ENCODE measurements around the gene MCC.

DNA sequence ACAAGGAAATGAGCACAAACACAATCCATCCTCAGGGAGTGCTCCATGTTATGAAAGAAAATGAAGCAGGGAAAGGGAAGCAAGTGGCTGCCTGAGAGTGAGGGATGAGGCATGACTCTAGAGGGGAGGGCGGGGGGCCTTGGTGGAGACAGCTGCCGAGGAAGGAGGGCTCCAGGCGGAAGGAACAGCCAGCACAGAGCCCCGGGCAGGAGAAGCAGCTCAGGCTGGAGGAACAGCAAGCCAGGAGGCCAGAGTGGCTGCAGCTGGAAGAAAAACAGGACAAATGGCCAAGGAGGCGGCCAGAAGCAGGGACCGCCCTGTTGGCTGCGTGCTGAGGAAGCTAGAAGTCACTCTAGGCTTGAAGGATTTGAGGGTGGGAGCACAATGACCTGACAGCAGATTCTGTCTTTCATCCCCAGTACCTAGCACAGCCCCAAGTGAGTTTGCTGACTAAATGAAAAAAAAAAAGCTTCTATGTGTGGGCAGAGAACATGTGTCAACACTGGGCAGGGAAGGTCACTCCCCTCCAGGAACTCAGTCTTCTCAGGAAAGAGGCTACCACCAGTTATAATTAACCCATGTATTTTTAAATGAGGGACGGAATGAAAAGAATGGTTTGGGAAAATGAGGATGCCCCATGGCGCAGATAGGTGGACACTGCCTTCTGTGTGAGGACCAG lies 368.9 kb downstream of the MCC start:
- TF ChIP-seq CTCF (IDR thresholded peaks at IDR 0.05) (no peak), POLR2AphosphoS5 (IDR thresholded peaks at IDR 0.05) (peak in 1 of 2 donors; percentile 9), POLR2A (IDR thresholded peaks at IDR 0.05) (no peak), EP300 (IDR thresholded peaks at IDR 0.05) (no peak)

Data from upper lobe of left lung (tissue), 4 donors.